NOMO-1 treated with DMSO at 0.1 percent for 48 hours (cell line): Measurements from ENCODE around the gene CHIC2.
A peak's percentile ranks its signal among the peaks of the same experiment; 100 is the strongest.

Experiments used
- DNase-seq: peaks from one replicate; lab custom pipeline; 2025; ENCODE audit not compliant: unreplicated experiment; lab: John Stamatoyannopoulos, UW

CHIC2 gene

GRCh38 chr4:54093324-54094240, 29.2 kb upstream of the CHIC2 start:
- no peak for DNase-seq

GRCh38 chr4:54092405-54093323, 28.3 kb upstream of the CHIC2 start:
- DNase-seq = peak; percentile 11

- DNase-seq = peak; percentile 34
Observed at GRCh38 chr4:54091637-54092404, 27.4 kb upstream of the CHIC2 start.

- no peak for DNase-seq
Observed at GRCh38 chr4:54090804-54091623, 26.6 kb upstream of the CHIC2 start.

GRCh38 chr4:54090404-54090803, 26.0 kb upstream of the CHIC2 start:
- no peak for DNase-seq

GRCh38 chr4:54089875-54090274, 25.5 kb upstream of the CHIC2 start:
- no peak for DNase-seq

GRCh38 chr4:54085284-54085683, 20.9 kb upstream of the CHIC2 start:
- peak; percentile 12 for DNase-seq

- DNase-seq = no peak
Observed at GRCh38 chr4:54082168-54082567, 17.8 kb upstream of the CHIC2 start.

GRCh38 chr4:54077812-54078211, 13.4 kb upstream of the CHIC2 start:
- DNase-seq = no peak

- DNase-seq = no peak
Observed at GRCh38 chr4:54076673-54077072, 12.3 kb upstream of the CHIC2 start.

- DNase-seq = no peak
Observed at GRCh38 chr4:54074381-54074780, 10.0 kb upstream of the CHIC2 start.

GRCh38 chr4:54073271-54073880, 9.0 kb upstream of the CHIC2 start:
- DNase-seq = no peak

- DNase-seq = no peak
Observed at GRCh38 chr4:54067166-54067565, 2.8 kb upstream of the CHIC2 start.

GRCh38 chr4:54066718-54067129, 2.3 kb upstream of the CHIC2 start:
- DNase-seq = no peak

- no peak for DNase-seq
Observed at GRCh38 chr4:54066088-54066415, 1.6 kb upstream of the CHIC2 start.

GRCh38 chr4:54065282-54066087, 1.1 kb upstream of the CHIC2 start:
- DNase-seq = no peak

GRCh38 chr4:54063737-54064316, 578 bp downstream of the CHIC2 start:
- peak; percentile 45 for DNase-seq

- DNase-seq = peak; percentile 29
Observed at GRCh38 chr4:54063229-54063628, 1.2 kb downstream of the CHIC2 start.

- no peak for DNase-seq
Observed at GRCh38 chr4:54062392-54062791, 2.0 kb downstream of the CHIC2 start.
